VCaP (cell line): Measurements from ENCODE around the gene ZNF564.
"Not testable (repeated sequence)": the region's sequence is repeated elsewhere in the genome, so short reads cannot be mapped to it uniquely, and the experiment has no call there.

Experiments used
- H3K27ac ChIP-seq: fragments of 450-650 bp; 2 replicates; pipeline ENCODE4 v1.5.1; 2017
- TF ChIP-seq, protein P1 (sequence below): fragments of 450-650 bp; conservative IDR thresholded peaks from 2 replicates; pipeline ENCODE4 v1.5.1; 2017; ENCODE audit warnings: mild to moderate bottlenecking, moderate library complexity

ZNF564 gene

DNA sequence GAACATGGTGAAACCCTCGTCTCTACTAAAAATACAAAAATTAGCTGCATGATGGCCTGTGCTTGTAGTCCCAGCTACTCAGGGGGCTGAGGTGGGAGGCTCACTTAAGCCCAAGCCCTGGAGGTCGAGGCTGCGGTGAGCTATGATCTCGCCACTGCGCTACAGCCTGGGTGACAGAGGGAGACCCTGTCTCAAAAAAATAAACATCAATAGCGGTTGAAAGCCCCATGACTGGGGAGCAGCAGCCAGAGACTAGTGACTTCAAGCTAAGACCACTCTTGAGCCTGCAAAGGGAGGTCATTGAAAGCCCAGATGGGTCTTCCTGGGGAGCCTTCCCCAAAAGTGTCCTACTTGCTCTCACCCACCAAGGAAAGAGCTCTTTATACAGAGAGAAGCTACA lies 54.8 kb downstream of the ZNF564 start:
- no peak overlapping the region for H3K27ac ChIP-seq
- TF ChIP-seq, protein P1, sequence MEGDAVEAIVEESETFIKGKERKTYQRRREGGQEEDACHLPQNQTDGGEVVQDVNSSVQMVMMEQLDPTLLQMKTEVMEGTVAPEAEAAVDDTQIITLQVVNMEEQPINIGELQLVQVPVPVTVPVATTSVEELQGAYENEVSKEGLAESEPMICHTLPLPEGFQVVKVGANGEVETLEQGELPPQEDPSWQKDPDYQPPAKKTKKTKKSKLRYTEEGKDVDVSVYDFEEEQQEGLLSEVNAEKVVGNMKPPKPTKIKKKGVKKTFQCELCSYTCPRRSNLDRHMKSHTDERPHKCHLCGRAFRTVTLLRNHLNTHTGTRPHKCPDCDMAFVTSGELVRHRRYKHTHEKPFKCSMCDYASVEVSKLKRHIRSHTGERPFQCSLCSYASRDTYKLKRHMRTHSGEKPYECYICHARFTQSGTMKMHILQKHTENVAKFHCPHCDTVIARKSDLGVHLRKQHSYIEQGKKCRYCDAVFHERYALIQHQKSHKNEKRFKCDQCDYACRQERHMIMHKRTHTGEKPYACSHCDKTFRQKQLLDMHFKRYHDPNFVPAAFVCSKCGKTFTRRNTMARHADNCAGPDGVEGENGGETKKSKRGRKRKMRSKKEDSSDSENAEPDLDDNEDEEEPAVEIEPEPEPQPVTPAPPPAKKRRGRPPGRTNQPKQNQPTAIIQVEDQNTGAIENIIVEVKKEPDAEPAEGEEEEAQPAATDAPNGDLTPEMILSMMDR: no peak

DNA sequence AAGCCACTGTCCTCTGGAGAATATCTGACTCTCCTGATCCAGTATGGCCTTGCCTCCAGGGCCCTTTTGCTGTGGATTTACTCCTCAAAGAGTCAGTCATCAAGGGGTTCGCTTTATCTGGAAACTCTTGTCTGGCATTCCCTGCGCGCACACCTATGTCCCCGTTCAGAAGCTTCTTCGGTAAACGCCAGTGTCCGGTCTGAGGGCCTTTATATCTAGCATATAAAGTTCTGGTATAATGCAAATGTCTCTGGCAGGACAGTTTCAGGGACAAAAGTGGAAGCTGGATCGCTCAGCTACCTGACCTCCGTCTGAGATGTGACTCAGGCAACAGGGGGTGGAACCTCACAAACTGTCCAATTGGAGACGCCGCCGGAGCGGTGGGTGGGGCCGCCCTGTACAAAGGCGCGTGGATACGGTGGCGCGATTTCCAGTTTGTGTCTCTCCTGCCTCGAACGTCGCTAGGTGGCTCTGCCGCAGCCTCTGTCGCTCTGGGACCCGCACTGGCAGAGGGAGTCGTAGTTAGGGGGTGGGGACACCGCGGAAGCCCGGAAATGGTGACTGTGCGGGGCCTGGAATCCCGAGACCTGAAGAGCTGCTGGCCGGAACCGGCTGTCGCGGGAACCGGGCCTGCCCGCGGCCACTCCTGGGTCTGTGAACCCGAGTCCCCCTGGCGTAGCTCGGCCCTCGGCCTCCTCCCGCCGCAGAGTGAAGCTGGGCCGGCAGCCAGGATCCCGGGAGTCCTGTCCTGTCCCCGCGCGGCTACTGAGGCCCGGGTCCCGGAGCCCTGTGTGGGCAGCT lies 56.1 kb downstream of the ZNF564 start:
- peak overlapping the region; percentile 88 for H3K27ac ChIP-seq
- TF ChIP-seq, protein P1: peak; percentile 68

DNA sequence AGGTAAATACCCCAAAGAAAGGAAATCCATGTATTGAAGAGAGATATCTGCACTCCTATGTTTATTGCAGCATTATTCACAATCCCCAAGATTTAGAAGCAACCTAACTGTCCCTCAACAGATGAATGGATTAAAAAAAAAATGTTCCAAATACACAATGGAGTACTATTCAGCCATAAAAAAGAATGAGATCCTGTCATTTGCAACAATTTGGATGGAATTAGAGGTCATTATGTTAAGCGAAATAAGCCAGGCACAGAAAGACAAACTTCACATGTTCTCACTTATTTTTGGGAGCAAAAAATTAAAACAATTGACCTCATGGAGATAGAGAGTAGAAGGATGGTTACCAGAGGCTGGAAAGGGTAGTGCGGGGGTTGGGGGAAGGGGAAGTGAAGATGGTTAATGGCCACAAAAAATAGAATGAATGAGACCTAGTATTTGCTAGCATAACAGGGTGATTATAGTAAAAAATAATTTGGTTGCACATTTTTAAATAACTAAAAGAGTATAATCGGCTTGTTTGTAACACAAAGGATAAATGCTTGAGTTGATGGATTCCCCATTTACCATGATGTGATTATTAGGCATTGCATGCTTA lies 56.9 kb downstream of the ZNF564 start:
- peak overlapping the region; percentile 88 for H3K27ac ChIP-seq
- TF ChIP-seq, protein P1: no peak

DNA sequence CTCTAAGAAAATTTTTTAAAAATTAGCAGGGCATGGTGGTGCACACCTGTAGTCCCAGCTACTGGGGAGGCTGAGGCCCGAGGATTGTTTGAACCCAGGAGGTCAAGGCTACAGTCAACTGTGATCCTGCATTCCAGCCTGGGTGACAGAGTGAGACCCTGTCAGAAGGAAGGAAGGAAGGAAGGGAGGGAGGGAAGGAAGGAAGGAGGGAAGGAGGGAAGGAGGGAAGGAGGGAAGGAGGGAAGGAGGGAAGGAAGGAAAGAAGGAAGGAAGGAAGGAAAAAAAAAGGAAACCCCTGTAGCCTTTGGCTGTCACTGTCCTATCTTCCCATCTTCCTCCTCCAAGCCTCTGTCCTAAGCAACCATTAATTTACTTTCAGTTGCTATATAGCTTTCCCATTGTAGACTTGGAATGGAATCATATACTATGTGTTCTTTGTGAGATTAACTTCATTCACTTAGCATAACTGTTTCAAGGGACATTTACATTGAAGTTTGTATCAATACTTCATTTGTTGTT lies 65.0 kb downstream of the ZNF564 start:
- not testable (repeated sequence) for H3K27ac ChIP-seq

DNA sequence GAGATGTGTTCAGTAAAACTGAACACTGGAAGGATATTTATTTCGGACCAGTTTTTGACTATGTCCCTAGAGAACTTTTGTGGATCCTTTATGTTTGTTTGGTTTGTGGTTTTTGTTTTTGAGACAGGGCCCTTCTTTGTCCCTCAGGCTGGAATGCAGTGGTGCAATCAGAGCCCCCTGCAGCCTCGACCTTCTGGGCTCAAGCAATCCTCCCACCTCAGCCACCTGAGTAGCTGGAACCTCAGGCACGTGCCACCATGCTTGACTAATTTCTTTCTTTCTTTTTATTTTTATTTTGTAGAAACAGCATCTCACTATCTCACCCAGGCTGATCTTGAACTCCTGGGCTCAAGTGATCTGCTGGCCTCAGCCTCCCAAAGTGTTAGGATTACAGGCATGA lies 65.7 kb downstream of the ZNF564 start:
- TF ChIP-seq, protein P1: no peak
- peak overlapping the region; percentile 73 for H3K27ac ChIP-seq

DNA sequence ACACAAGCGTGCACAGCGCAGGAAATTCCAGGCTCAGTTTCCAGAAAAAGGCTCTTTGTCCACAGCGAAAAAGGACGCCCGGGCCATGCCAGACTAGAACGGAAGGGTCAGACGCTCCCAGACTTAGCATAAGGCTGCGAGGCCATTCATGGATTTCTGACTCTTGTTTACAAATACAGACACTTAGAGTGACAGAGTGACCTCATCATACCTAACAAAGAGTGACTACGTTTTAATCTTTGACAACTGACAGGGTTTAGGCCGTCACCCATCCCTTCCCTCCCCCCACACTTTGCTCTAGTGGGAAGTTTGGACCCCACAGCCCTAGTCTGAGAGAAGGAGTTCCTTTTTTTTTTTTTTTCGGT lies 66.2 kb downstream of the ZNF564 start:
- peak overlapping the region; percentile 73 for H3K27ac ChIP-seq
- TF ChIP-seq, protein P1: no peak

DNA sequence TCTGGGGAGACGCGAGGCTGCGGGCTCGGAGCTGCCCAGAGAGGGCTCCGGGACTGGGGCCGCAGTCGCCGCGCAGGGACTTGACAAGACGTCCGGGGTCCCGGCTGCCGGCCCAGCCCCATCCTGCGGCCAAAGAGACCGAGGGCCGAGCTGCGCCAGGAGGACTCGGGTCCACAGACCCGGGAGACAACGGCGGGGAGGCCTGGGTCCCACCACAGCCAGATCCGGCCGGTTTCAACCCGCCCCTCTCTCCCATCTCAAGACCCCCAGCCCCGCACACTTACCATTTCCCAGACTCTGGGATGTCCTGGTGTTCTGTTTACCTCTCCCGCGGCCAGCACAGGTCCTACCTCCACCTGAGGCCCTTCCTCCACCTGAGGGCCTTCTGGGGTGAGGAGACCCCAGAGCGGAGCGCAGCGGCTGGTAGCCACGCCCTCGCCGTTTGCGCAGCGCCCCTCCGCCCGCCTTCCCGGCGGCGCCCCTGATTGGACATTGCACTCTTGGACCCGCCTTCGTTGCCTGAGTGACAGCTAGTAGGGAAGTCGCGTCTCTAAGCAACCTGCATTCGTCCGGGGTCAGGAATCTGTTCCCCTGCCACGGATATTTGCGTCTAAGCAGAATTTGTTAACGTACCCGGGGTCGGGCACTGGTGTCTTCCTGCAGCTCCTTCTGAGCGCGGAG lies 66.8 kb downstream of the ZNF564 start, which contains the start of gene ZNF709:
TSS of gene ZNF709 (minus strand) at position 446 of the 681 bp plus-strand sequence. CDS start at position 287, 159 bp downstream.
- H3K27ac ChIP-seq: peak within 1 kb of the TSS; percentile 73

More for the DNA sequence above, 66.8 kb downstream of the ZNF564 start, which contains the start of gene ZNF709:
- TF ChIP-seq, protein P1: no peak
